Skin of body (tissue), 2 donors: ENCODE results near the gene AATK. TPM values are rescaled to one million over a fixed set of nuclear protein-coding genes. Genes with fewer than 3 reads are reported as not detected.

Experiments
- DNase-seq: peaks from one replicate; lab custom pipeline; 2025; lab: John Stamatoyannopoulos, UW
- total RNA-seq: library from RNA; depleted of rRNA; stranded (reverse); fragments of >200 nt; gene quantifications from one replicate; pipeline ENCODE4 v1.2.3, GENCODE V29; 2014

AATK gene, protein sequence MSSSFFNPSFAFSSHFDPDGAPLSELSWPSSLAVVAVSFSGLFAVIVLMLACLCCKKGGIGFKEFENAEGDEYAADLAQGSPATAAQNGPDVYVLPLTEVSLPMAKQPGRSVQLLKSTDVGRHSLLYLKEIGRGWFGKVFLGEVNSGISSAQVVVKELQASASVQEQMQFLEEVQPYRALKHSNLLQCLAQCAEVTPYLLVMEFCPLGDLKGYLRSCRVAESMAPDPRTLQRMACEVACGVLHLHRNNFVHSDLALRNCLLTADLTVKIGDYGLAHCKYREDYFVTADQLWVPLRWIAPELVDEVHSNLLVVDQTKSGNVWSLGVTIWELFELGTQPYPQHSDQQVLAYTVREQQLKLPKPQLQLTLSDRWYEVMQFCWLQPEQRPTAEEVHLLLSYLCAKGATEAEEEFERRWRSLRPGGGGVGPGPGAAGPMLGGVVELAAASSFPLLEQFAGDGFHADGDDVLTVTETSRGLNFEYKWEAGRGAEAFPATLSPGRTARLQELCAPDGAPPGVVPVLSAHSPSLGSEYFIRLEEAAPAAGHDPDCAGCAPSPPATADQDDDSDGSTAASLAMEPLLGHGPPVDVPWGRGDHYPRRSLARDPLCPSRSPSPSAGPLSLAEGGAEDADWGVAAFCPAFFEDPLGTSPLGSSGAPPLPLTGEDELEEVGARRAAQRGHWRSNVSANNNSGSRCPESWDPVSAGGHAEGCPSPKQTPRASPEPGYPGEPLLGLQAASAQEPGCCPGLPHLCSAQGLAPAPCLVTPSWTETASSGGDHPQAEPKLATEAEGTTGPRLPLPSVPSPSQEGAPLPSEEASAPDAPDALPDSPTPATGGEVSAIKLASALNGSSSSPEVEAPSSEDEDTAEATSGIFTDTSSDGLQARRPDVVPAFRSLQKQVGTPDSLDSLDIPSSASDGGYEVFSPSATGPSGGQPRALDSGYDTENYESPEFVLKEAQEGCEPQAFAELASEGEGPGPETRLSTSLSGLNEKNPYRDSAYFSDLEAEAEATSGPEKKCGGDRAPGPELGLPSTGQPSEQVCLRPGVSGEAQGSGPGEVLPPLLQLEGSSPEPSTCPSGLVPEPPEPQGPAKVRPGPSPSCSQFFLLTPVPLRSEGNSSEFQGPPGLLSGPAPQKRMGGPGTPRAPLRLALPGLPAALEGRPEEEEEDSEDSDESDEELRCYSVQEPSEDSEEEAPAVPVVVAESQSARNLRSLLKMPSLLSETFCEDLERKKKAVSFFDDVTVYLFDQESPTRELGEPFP (N-terminal part only)
- total RNA-seq: 2.8 TPM

DNA sequence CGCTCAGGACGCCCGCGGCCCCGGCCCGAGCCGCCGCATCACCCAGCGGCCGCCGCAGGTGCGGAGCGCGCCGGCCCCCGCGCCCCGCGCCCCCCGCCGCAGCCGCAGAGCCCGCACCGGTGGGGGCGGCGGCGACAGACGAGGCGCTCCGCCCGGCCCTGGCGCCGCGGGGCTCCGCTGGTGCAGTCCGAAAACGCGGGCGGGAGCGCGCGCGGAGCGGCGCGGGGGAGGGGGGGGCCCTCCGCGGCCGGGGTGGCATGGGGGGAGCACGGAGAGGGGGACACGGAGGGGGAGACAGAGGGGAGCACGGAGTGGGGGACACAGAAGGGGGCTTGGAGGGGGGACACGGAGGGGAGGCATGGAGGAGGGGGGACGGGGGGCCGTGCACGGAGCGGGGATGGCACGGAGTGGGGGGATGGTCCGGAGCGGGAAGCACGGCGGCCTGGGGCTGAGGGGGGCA is at the start of gene AATK:
TSS of gene AATK (minus strand) at position 189 of the 460 bp plus-strand sequence. CDS start 229 bp downstream, outside the sequence.
- DNase-seq: no peak

DNA sequence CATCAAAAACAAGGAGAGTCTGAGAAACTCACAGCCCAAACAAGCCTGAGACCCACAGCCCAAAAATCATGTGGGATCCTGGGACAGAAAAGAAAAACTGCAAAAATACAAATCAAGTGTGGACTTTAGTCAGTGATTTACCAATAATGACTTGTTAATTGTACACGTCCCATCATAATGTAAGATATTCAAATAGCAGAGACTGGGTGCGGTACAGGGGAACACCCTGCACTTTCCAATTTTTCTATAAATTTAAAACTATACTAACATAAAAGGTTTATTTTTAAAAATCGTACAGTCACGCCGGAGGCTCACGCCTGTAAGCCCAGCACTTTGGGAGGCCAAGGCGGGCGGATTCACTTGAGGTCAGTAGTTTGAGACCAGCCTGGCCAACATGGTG is 48.0 kb upstream of the AATK start:
- no peak for DNase-seq

DNA sequence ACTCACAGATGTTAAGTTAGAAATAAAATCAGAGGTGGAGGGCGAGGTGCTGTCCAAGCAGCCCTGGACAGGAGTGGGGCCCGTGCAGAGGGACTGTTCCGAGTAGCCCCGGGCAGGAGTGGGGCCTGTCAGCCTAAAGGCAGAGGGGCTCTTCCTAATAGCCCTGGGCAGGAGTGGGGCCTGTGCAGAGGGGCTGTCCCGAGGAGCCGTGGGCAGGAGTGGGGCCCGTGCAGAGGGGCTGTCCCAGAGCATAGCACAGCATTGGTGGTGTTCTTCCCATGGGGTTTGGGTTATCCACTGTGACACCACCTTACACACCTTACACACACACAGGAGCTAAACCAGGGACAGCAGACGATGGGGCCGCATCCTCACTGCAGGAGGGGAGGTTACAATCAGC is 46.3 kb upstream of the AATK start:
- DNase-seq: no peak

DNA sequence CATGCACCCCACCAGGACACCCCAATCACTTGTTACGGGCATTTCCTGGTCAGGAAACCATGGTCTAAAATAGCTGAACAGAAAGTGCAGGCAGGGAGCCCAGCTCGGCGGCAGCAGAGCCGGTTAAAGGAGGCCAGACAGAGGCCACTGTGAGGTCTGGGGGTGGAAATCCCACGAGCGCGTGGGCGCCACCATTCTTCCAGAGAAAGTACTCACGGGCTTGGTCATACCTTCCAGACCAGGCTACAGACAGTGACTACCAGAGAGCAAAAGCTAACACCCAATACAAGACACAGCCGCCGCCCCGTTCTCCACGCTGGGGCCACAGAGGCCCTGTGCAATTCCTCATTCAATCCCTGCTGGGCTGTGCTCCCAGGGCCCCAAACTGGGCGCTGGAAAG is 44.8 kb upstream of the AATK start:
- DNase-seq: no peak

DNA sequence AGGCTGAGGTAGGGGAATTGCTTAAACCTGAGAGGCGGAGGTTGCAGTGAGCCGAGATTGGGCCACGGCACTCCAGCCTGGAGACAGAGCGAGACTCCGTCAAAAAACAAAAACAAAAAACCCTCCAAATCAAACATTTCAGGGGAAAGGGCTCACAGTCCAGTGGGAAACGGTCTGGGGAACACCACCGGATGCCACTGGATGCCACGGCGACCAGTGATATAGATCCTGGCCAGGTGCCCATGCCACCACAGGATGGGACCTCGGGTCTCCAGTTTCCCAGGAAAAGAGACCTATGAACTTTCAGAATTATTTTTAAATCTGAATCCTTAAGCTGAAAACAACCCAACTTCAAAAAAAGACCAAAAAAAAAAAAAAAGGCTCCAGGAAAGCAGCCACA is 44.4 kb upstream of the AATK start:
- DNase-seq: no peak

DNA sequence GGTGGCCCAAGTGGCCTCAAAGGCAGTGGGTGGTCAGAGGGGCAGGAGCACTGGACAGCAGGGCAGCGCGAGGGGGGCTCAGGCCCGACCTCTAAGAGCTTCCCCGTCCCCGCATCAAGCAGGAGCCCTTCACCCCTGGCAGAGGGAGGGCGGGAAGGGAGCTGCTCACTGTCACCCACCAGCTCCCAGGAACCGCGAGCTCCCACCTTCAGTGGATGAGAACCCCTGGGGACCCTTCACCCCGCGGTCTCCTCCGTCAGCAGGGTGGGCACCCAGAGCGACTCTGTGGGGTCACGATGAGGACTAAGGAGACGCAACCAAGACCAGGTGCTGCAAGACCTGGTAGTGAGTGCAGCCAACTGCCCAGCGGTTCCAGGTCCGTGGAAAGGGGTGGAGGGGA is 43.1 kb upstream of the AATK start:
- no peak for DNase-seq

DNA sequence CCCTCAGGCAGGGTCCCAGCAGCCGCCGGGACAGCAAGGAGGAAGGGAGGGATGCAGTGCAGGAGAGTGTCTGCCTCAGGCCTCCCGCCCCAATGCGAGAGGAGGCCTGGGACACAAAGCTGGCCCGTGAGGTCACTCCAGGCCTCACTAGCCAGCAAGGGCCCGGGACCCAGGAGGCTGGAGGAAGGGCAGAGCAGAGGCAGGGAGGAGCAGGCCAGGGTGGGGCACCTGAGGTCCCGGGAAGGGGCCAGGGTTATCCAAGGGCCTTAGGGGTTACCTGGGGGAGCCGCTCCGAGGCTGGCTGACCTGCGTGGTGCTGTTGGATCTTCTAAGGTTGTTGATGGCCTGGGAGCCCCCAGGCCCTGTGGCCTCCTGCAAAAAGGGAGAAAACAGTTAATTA is 42.6 kb upstream of the AATK start:
- no peak for DNase-seq

DNA sequence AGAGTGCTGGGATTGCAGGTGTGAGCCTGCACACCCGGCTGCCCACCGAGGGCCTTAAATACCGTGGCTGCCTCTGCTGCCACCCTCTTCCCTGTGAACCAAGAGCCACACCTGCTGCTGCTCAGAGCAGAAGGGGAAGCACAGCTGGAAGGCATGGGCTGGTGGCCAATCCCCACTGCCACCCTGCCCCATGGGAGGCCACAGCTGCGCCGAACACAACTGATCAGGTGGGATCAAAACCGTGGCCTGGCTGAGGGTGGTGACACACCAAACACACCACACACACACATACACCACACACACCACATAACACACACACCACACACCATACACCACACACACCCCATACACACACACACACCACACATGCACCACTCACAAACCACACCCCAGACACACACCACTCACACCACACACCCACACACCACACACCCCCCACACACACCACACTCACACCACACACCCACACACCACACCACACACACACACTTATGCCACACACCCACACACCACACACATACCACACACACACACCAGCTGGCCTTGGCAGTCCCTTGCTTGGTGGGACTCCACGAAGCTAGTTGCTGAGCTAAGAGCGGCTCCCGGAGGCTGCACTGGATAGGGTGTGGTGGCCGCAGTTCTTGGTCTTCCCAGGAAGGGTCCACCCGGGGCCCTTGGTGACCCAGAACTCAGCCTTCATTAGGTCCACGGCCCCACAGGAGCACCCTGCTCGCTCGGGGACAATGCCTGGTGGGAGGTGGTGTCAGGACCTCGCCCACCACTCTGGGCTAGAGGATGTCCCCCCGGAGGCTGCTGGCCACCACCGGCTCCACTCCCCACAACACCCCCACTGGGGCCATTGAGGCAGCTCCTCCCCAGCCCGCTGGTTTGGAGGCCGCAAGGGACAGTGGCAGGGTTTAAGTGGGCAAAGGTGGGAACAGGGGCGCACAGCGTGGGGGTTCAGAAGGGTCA is 41.9 kb upstream of the AATK start:
- DNase-seq: no peak

DNA sequence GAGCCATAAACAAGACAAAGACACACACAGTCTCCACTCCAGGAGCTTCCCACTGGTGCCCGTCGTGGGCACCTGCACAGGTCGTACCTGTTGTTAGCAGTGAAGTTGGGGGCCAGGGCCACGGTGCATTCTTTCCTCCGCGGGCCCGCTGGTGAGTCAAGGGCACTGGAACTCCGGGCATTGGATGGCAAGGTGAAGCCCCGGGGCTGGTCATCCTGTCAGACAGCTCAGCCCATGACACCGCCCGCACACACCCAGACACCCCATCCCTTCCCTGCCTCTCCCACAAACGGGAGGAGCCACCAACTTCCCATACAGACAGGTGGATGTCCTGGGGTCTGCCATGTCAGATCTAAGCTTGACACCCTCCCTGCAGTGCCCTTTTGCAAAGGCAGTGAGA is 40.6 kb upstream of the AATK start:
- DNase-seq: no peak

DNA sequence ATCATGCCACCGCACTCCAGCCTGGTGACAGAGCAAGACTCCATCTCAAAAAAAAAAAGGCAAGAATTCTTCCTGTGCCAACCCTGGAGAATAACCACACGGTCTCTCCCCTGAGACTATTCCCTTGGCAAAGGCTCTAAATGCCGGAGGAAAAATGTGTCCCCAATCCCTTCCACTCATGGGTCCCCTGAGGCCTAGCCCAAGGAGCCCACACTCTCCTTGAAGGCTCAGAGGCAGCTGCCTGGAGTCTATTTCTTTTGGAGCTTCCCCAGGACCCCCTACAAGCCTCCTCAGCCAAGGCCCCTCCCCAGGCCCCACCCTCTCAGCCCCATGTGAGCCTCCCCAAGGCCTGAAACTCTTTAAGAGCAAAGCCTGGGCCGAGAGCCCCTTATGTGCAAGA is 40.1 kb upstream of the AATK start:
- DNase-seq: no peak

DNA sequence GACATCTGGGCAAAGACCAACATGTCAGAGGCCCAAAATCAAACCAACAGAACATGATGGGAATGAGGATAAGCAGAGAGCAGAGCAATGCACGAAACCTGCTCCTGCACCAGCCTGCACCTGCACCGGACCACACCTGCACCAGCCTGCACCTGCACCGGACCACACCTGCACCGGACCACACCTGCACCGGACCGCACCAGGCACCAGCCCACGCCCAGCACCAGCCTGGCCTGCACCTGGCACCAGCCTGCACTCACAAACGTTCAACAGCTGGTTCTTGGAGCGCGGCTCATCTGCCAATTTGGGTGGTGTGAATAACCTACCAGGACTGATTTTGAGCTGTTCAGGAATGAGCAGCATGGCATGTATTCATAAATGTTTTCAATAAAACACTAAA is 38.6 kb upstream of the AATK start:
- DNase-seq: no peak

DNA sequence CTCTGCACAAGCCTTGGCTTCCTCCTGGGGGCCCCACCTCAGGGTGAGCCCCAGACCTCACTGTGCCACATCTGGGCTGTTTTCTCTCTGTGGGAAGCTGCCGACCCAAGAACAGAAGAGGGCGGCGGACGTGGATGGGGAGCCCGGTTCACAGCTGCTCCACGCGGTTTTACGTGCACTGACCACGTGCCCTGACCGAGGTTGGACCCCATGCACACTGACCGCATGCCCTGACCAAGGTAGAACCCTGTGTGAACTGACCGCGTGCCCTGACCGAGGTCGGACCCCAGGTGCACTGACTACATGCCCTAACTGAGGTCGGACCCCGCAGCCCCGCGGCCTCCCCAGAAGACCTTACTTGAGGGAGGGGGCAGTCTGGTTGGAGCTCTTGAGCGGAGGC is 37.1 kb upstream of the AATK start:
- DNase-seq: no peak

DNA sequence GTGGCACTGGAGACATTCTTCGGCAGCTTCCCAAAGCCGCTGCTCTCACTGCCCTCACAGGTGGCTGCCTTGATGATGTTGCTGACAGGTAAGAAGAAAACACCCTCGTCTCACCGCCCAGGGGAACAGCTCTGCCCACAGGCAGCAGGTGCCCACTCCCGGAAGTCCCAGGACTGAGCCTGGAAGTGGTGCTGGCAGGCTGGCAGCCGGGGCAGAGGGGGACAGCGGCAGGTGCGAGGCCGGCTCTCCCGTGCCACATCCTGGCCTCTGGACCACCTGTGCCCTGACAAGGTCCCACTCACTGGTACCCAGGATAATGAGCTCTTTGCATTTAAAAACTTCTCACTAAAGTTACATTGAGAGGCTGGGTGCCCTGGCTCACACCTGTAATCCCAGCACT is 36.3 kb upstream of the AATK start:
- no peak for DNase-seq

DNA sequence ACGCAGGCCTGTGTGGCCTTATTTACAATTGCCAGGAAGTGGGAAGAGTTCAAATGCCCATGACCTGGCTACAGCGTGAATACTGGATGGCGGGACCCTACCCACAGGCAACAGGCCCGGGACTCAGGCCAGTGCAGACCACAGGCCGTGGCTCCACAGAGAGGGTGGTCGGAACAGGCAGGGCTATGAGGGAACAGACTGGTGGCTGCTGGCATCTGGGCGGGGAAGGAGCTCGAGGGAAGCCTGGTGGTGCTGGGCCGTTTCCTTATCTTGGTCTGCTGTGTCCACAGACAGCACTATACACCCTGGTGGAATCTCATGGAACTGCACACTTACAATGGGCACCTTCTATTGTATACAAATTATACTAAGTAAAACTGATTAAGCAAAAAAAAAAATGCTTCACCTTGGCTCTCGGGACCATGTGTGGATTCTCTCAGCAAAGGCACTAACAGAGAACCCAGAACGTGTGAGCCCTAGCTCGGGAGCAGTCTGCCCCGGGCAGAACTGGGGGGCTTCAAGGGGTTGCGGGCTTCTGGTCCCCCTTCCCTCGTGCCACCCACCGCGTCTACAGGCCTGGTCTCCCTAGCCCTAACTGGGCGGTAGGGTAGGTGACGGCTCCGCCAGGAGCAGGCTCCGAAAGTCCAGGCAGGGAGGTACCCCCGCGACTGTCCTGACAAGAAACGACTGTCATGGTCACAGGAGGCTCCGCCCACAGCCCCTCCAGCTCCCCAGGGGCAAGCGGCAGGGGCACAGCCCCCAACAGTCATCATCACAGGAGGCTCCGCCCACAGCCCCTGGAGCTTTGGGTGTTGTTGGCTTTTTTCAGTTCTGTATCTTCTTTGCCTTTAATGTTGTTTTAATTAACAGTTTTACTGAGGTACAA is 34.9 kb upstream of the AATK start:
- DNase-seq: peak; percentile 13

DNA sequence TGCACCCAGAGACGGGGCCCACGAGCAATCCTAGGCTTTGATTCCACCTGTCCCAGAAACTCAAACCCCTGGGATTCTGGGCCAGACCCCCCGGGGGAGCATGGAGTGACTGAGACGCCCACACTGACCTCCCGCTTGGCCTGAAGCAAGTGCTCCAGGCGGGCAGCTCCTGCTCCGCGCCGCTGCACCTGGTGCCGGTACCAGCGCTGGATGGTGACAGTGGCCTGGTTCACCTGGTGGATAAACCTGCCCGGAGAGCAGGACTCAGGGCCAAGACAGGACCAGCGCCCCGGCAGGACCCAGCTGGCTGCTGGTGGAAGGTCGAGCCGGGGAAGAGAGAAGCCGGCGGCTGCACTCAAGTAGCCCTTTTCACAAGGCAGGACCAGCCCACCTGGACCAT is 34.2 kb upstream of the AATK start:
- DNase-seq: no peak

DNA sequence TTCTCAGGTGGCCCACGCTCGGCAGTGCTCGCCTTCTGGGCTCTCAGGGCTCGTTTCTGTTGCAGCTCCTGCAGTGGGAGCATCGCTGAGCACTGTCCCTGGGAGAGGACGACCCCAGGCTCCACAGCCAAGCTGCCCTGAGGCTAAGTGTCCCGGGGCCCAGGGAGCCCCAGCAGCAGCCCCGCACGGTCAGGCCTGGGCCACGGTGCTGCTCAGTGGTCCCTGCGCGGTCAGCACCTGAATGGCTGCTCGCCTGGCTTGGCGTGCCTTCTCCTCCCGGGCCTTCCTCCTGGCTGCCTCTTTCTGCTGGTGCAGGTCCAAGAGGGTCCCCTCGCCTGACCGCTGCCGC is 33.4 kb upstream of the AATK start:
- DNase-seq: no peak

DNA sequence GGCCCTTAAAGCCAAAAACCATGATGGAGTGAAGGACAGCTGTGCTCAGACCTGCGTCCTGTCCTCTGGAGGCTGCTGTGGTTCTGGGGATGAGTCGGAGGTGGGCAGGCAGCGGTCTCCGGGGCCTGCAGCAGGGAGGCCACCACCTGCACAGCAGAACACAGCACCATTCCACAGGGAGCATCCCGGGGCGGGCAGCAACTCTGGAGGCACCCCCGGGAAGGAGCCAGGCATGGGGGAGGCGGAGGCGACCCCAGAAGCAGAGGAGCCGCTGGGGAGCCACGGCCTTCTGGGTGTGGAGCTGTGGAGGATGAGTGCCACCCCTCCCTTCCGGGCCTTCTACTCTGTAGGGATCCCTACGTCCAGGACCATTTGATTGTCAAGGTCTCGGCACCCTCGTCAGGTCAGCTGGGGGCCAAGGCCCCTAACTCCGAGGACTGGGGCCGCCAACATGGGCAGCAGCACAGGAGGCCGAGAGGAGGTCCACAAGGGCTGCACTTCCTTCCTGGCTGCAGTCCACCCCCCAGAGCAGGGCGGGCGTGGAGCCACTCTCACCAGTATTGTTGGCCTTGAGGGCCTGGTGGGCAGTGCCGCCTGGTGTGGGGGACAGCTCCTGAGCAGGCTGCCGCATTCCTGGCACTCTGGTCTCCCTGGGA is 32.9 kb upstream of the AATK start:
- DNase-seq: no peak

DNA sequence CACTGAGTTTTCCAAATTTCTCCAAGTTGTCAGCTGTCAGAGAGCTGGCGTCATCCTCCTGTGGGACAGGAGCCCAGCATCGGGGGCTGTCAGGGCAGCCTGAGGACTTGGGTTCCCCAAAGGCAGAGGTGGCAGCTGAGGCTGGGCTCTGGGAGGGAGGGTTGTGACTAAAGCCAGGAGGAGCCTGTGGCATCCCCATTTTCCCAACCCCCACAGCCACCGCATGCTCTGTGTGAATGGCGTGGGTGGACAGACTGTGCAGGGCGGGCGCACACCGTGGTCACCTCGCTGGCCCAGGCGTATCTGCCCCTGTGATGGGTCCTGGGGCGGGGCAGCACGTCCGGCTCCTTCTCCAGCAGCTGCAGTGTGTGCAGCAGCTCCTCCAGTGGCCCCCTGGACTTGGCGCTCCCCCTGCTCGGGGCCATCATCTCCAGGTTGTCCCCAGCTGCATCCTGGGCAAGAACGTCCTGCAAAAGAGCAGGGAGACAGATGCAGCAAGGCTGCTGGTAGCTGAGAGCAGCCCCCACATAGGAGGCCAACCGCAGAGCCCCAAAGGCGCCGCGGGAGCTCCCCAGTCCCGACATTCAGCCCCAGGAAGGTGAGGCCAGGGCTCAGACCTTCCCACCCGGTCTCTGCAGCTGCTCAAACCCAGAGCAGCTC is 31.9 kb upstream of the AATK start:
- DNase-seq: no peak

DNA sequence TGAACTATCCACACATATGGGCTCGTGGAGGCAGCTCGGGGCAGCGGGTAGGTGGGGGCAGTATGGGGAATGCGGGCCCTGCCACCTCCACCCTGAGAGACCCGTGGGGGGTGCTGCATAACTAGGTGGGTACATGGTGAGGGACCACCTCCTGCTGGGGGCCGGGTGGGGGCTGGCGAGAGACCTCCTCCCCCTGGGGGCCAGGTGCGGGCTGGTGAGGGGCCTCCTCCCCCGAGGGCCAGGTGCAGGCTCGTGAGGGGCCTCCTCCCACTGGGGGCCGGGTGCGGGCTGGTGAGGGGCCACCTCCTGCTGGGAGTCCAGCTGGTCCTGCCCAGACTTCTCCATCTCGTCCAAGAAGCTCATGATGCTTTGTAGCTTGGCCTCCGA is 31.4 kb upstream of the AATK start:
- no peak for DNase-seq
